Measurements from ENCODE around the gene SORCS2.
"Not testable (repeated sequence)": the region's sequence is repeated elsewhere in the genome, so short reads cannot be mapped to it uniquely, and the experiment has no call there.

The SORCS2 gene

DNA sequence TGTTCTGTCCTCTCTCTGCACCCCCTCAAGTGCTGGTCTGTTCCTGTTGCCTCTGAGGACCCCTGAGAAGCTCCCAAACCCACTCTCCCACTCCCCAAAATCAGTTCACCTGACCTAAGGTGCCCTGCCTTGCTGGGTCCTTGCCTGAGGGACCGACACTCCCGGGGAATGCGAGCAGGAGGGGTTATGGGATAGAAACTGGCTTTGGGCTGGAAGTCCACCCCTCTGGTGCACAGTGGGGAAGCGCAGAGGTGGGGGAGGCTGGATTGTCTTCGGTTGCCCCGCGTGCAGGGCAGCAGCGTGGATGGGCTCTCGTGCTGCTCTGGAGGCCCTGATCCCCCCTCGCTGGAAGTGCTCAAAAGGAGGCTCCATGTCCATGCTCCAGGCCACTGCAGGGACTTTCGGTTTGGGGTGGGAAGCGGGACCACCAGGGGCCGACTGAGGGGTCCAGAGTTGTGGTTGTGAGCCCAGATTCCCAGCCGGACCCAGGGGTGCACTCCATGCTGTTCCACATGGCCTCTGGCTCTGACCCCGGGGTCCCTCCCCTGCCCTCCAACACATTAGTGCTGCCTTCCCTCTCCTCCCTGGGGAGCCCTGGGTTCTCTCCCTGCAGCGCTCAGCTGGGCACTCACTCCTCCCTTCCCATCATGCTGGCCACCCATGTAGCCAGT, 7.6 kb downstream of the SORCS2 start:
- no peak for DNase-seq (ENCODE audit: low read depth in 2 of 2)

DNA sequence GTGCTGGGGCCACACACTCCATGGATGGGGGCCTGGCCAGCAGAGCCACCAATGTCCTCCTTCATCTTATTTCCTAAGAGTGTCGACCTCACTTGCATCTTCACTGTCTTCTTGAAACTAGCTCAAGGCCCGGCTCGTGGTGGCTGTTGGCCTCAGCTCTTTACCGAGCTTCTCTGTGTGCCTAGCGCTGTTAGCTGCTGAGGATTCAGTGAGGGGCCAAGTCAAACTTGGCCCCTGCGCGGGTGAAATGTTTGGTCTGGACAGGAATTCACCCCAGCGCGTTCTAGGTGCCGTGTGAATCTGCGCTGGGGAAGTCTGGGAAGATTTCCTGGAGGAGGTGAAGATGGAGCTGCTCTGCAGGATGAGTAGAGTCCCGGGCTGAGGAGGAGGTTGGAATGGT, 8.5 kb downstream of the SORCS2 start:
- DNase-seq (ENCODE audit: low read depth in 2 of 2), result no peak

DNA sequence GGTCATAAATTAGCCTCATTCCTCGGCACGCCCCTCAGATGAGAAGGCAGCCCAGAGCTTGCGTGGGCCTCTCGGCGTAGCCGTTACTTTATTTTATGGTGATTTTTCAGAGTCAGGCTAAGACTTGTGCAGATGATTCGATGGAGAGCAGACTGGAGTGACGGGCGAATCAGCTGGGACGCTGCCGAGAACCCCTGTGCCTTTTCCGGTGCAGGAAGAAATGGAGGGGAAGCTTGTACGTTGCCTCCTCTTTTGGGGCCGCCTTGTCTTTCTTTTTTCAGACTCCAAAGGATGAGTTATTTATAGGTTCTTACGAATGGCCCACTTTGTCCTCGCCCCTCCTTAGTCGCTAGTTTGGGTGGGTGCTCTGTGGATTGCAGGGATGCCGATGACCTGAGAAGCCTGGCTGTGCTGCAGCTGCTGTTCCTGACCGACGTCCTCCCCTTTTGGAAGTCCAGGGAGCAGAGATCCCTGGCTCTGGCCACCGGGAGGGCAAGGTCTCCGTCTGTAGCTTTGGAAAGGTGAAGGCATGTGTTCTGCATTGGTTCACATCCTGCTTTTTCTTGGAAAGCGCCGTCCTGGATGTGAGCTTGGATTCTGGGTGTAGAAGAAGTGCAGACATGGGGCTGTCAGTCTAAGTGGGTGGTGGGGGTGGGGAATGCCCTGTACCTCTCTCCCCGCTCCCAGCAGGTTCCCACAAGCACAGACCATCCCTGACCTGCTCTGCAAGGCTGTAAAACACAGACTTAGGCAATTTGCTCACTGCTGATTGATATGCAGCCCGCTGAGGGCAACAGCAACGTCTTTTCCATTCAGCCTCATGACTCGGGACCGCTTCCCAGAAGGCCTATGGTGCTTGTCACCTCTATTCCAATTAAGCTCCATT, 9.3 kb downstream of the SORCS2 start:
- no peak for DNase-seq (ENCODE audit: low read depth in 2 of 2)

DNA sequence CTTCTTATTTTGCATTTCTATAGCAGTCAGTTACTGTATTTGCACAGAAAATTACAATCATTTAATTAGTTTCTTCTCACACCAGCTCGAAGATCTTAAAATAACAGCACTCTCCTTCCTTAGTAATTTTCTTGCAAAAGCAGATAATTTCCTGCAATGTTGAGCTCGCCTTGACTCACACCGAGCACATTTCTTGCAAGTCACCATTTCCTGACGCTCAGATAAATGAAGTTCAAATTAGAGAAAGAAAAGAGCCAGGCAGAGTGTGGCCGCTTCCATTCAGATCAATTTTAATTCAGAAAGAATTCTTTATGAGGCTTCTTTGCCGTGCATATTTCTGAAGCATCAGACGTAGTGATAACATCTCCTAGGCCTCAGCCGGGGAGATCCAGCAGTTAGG, 10.1 kb downstream of the SORCS2 start:
- no peak for DNase-seq (ENCODE audit: low read depth in 2 of 2)

DNA sequence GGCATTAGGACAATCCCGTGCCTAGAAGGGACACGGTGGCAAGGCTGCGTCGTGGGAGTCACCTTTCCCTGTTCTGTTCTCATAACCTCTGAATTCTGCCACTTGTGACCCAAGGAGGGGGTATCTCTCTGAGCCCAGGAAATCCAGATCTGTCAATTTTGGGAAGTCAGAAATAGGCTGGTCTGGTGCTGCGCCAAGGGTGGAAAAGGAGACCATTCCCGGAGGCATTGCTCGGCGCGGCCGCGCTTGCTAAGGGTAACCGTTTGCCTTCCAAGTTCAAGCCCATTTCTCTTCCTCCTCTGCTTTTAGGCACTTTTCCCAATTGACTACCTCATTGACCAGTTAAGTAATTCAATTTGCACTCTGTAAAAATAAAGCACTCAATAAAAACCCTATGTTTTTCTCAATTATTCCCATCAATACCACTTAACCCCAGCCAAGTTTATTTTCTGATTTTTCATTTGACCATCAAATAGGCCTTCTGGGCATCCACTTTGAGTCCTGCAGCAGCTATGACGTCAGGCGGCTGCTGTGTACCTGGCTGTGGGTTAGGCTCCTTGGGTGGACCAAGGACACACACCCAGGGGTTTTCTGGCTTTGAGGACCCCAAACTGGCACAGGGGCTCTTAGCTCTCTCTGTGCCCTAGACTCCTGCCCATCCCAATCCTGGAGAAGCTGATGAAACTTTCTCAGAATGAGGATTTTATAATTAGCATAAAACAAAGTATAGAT, 12.5 kb downstream of the SORCS2 start:
- DNase-seq (ENCODE audit: low read depth in 2 of 2), result no peak

DNA sequence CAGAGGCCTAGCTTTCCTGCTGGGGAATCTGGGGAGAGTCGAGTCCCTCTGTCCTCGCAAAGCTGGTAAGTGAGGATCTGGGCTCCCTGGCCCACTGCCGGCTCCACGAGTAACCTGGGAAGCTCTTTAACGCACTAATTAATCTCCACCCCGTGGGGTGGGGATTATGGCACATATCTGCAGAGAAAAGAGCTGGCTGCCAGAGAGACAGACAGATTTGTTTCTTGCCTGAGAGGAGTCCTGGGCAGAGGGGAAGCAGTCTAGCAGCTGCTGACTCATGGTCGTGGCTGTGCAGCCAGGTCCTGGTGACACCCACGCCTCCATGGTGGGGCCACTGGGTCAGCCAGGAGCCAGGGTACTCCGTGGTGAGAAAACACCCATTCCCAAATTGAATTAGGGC, 14.0 kb downstream of the SORCS2 start:
- DNase-seq (ENCODE audit: low read depth in 2 of 2), result no peak

DNA sequence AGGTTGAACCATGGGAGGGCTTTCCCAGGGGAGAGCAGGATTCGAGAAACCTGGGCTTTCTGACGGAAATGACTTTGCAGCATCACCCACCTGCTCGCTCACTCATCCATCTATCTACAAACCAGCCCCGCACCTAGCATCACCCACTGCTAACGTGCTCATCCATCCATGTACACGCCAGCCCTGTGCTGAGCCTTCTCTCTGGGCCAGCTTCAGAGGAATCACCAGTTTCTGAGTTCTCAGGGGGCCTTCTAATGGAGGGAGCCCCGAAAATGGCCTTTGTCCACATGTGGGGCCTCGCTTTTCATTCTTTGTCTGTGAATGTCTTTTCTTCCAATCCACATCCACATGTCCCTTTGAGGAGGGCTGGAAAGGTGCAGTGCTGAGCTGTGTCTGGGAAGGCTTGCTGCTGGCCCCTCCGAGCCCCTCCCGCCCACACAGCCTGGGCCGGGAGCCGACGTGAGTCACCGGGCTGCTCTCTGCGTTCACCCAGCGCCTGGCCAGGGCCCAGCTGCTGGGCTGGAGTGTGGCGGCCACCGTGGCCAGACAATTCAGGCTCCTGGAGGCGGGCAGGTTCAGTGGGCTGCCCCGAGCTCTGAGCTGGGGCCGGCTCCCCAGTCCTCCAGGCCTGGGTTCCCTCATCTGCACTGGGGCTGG, 14.7 kb downstream of the SORCS2 start:
- no peak for DNase-seq (ENCODE audit: low read depth in 2 of 2)

DNA sequence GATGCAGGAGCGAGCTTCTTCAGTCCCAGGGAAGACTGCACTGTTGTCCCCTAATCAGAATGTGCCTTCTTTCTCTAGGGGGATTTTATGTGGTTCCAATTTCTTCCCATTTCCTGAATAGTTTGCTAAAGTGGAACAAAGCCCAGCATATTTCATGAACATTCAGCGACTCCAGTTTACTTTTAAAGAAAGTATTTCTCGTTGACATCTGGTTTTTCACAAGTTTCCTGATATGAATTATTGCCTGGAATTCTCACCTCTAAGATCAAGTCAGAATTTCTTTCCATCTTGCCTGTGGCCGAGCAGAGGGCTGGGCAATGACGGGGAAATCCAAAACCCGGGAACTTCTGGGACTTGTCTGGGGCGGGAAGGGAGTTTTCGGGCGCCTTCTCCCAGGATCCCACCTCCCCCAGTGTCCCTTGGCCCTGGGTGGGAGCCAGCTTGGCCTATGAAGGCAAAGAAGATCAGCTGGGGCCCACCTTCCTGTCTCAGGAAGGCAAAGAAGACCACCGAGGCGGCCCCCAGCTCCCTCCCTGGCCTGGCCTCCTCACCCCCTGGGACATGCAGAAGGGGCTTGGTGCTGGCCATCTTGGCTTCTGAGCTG, 15.4 kb downstream of the SORCS2 start:
- DNase-seq (ENCODE audit: low read depth in 2 of 2), result no peak

DNA sequence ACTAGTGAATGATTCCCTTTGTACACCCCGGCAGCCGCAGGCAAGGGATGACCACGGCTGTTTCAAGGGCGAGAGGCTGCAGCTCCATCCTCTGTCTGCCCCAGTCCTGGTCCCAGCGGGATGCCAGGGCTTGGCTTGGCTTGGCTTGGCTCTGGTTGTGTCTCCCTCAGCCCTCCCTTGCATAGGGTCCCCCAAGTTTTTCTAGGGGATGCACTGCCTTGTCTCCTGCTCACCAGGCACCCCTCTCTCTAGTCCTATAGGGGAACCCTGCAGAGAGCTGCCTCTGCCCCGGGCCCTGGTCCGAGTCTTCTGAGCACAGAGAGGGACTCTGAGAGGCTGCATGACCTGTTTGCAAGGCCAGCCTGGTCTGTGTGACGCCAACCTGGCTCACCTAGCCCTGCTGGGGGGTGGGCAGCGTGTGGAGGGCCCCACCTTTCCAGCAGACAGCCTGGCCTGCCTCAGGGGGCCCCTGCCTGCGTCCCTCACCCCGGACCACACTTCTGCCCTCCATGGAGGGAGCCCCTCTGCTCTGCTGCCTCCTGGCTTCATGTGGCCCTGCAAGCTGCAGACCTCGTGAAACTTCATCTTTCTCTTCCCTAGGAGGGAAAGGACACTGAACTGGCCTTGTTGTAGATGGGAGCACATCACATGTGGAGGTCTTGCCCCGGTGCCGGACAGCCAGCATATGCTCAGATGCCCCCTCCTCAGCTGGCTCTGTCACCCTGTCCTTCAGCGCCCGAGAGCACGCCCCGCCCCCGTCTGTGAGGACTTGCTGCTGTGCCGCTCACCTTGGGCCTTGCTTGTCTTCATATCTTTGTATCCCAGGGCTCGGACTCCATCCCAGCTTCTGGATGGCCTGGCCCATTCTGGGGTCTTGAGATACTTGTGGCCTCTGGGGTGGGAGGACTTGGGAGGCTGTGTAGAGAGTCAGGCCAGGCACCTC, 16.4 kb downstream of the SORCS2 start:
- no peak for DNase-seq (ENCODE audit: low read depth in 2 of 2)

DNA sequence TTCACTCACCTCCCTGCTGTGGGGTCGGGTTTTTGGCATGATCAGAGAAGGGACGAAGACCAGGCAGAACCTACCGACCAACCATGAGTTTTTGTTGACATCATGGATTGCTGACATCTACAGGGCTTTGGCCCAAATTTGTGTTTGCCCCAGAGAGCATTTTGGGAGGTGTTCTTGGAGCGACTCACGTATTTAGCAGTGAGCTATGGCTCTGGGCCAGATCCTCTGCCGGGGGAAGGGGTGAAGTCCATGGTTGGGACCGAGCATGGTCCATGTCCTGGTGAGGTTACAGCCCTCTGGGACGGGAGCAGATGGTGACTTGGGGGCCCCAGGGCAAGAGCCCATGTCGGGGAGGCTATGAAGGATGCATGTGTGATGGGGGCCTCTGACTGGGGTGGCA, 17.4 kb downstream of the SORCS2 start:
- no peak for DNase-seq (ENCODE audit: low read depth in 2 of 2)

DNA sequence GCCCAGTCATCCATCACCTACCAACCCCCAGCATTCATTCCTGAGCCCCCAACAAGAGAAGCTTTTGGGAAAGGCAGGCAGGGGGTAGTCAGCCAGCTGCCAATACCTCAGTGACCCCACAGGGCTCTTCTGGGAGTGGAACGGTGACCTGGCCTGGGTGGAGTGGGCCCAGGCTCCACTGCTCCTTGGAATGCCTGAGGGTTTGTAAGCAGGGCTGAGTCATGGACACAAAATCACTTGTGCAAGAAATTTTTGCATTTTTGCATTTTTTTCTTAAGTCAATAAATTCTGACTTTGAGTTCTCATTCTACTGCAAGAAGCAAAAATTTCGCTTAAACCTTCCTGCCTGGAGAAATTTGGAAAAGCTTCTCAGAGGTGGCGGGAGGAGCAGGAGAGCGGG, 18.5 kb downstream of the SORCS2 start:
- no peak for DNase-seq (ENCODE audit: low read depth in 2 of 2)

DNA sequence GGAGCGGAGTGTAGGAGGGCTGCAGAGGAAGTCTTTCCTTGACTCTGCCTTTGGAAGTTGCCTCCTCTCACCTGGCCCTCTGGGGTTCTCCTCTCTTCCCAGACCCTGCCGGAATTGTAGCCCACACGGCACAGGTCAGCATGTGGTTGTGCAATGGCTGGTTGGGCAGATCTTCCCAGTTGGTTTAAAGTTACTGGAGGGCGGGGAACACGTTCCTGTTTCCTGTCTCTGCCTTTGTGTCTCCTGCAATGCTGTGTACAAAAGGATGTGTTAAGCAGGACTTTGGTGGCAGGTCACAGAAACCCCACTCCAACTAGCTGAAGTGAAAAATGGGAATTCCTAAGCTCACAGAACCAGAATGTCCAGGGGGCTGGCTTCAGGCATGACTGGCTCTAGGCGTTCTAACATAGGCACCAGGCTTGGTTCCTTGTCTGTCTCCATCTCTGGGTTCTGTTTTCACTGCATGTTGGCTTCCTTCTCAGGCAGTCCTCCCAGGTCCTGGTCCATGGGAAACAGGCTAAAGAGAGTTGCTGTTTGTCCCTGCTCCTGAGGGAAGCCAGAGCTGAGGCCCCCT, 19.9 kb downstream of the SORCS2 start:
- no peak for DNase-seq (ENCODE audit: low read depth in 2 of 2)

DNA sequence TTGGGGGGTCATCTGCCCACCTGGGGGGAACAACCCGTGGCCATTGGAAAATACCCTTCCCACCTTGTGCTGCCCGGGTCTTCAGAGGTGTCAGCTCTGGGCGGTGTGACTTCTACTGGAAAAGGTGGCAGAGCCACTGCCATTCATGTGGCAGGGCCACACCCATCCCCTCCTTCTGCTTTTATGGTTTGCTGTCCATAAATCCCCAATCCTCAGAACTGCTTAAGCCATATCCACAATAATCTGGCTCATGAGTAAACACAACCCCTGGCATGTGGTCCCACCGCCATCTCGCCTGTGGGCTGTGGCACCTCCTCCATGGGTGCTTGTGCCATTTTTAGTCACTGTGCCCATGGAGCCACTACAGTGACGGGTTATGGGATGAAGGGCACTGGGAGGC, 20.6 kb downstream of the SORCS2 start:
- DNase-seq (ENCODE audit: low read depth in 2 of 2), result no peak

DNA sequence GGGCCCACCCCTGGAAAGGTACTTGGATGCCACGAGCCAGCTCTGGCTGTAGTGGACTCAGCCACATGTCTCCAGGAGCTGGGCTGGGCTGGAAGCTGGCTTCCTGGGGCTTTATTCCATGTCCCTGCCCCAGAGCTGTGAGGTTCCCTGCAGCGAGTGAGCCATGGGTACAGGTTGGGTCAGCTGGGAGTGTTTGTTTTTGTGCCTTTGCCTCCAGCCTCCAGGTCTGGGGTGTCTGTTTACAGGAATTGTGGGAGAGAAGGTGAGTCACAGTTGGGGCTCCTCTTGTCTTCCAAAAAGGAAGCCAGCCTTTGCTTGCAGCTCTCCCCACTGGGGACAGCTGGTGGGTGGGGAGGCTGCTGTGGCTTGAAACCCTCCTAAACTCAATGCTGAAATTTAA, 21.5 kb downstream of the SORCS2 start:
- no peak for DNase-seq (ENCODE audit: low read depth in 2 of 2)

DNA sequence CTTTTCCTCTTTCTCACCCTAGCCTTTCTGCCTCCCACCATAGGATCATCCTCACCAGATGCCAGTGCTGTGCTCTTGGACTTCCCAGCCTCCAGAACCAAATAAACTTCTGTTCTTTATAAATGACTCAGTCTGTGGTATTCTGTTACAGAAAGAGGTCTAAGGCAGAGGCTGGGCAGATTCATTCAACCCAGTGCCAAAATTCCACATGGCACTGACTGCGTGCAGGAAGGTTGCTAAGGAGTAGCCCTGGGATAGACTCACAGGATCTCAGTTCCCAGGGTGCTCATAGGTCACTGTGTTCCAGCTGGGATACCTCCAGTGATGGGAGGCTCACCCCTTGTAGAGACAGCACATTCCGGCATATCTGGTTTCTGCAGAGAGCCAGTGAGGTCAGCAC, 22.0 kb downstream of the SORCS2 start:
- no peak for DNase-seq (ENCODE audit: low read depth in 2 of 2)

DNA sequence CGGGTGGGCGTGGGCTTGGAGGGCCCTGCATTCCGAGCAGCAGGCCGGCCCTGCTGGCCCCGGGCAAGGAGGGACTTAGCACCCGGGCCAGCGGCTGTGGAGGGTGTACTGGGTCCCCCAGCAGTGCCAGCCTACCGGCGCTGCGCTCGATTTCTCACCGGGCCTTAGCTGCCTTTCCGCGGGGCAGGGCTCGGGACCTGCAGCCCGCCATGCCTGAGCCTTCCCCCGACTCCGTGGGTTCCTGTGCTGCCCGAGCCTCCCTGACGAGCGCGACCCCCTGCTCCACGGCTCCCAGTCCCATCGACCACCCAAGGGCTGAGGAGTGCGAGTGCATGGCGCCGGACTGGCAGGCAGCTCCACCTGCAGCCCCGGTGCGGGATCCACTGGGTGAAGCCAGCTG, 22.8 kb downstream of the SORCS2 start:
- DNase-seq (ENCODE audit: low read depth in 2 of 2), result not testable (repeated sequence)

DNA sequence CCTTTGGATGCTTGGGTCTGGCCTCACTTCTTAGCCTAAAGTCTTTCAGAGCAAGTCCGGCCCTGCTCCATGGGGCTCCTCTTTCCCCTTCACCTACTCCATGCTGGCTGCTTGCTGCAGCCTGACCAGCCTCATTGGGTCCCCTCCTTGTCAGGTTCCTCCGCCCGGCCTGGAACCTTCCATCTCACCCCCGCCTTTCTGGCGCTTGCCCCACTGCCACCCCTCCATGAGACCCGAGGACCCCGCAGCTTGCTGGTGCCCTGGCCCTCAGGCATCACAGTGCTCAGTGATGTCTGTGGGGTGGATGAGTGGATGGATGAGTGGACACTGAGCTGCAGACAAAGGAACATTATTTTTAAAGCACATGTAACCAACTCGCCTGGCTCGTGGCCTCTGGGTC, 24.7 kb downstream of the SORCS2 start:
- DNase-seq (ENCODE audit: low read depth in 2 of 2), result no peak

DNA sequence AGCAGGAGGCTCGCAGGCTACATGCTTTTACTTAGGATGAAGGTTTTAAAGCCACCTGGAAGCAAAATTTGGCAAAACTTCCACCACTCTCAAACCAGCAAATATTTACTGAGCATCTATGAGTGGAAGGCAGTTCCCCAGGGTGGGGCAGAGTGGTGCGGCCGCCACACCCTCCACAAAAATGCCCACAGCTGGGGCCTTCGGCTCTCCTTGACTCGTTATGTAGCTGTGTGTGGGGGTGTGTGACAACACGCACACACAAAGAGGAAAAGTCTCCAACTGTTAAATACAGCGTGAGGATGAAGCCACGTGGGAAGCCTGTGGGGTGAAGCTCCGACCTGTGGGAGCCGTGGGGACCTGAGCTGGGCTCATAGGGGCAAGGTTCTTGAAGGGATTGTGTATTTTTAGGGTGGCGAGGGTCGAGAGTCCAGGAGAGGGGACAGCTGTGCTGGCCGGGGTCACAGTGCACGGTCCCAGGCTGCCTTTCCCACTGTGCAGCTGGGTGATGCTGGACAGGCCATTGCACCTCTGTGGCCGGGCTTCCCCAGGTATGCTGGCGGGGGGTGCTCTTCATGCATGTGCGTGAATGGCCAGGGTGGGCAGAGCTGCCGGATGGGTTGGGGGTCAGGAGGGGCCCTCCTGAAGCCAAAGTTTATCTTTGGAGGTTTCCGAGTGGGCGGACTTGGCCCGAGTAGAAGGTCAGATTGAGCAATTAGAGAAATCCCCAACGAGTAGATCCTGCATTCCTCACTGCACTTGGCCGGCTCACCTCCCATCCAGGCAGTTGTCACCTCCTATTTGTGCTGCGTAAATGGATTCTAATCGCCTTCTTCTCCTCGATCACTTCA, 25.4 kb downstream of the SORCS2 start:
- no peak for DNase-seq (ENCODE audit: low read depth in 2 of 2)

DNA sequence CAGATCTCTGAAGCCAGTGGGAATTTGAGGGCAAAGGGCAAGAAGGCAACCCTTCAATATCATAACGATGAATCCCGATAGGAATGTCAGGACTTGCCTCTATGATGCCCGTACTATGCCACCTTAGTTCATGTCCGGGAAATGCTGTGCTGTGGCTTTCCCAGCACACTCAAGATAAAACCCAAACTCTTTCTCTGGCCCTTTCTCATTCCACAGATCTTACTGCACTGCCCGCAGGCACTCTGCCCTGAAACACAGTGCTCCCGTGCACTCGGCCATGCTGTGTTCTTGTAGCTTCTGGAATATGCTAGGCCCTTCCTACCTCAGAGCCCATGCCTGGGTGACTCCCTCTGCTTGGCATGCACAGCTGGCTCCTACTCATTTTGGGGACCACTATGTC, 26.3 kb downstream of the SORCS2 start:
- DNase-seq (ENCODE audit: low read depth in 2 of 2), result no peak
